ENCODE measurements around the gene HEPACAM. TPM values are rescaled to one million over a fixed set of nuclear protein-coding genes. Genes with fewer than 3 reads are reported as not detected.

Gene HEPACAM, protein sequence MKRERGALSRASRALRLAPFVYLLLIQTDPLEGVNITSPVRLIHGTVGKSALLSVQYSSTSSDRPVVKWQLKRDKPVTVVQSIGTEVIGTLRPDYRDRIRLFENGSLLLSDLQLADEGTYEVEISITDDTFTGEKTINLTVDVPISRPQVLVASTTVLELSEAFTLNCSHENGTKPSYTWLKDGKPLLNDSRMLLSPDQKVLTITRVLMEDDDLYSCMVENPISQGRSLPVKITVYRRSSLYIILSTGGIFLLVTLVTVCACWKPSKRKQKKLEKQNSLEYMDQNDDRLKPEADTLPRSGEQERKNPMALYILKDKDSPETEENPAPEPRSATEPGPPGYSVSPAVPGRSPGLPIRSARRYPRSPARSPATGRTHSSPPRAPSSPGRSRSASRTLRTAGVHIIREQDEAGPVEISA
- not detected in 2 replicates for total RNA-seq

DNA sequence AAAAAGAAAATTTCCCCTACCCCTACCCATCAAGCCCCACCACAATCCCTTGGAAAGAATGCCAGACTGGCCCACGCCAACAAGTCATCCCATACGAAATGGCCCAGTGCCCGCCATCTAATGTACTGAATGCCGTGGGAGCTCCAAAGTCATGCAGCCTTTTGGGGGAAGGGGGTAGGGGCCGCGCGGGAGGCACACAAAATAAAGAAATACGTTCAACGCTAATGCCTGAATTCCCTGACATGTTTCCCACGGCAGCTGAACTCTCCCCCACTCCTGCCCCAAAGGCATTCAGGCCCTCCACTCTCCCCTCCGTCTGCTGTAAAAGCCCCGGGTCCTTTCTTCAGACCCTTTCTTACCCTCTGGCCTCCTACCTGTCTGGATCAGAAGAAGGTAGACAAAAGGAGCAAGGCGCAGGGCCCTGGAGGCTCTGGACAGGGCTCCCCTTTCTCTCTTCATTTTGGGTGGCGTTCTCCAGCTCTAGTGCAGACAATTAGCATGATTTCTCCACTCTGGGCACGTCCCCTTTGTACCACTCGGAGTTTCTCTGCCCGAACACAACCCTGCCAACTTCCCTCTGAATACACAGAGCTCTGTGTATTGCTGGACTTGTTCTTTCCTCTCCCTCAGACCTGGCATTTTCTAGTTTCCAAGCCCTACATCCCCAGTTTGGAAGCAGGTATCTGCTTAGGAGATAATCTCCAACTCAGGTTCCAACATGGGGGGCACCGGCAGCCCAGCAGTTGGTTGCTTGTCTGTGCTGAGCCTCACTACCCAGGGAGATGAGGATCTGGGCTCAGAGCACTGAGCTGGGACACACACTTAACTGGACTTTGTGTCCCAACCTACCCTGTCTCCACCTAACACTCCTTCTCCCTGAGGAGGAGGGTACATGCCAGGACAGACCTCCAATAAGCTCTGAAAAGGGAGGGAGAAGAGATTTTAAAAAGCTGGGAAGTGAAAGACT lies at the start of gene HEPACAM:
HEPACAM (minus strand) TSS at position 500 of the 967 bp plus-strand sequence; CDS start at position 459, 41 bp downstream.

DNA sequence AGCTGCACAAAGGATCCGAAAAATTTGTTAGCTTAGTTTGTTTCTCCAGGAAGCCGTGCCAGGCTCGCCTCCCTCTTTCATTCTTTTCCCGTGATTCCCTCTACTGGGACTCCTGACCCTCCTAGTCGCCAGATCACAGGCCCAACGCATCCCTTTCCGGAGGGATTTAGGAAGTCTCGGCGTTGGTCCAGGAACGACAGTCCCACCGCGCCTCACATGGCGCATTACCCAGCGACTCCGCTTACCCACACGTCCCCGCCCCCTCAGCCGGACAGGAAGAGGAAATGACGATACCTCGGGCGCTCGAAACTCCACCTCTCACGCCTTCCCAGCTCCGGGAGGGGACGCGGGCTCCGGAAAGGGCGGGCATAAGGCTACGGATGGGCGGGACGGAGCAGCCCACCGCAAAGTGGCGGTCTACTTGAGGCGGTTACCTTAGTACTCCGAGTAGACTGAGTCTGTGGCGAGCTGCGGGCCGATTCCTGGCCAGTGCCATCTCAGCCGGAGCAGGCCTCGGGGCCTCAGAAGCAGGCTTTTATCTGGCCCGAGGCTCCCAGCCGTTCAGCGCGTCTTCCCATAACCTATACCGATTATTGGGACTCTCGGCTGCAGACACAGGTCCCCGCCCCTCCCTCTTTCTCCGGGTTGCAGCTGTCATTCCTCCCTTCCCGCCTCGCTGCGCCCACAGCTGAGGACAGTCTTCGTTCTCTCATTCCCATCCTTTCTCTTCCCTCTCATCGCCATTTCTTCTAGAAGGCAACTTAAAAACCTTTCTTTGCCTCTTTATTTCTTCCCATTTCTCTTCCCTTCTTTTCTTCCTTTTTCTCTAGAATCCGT lies 18.1 kb upstream of the HEPACAM start, which contains the start of gene CCDC15:
CCDC15 (plus strand) TSS at position 450 of the 837 bp plus-strand sequence. CDS start 531 bp downstream, outside the sequence.

DNA sequence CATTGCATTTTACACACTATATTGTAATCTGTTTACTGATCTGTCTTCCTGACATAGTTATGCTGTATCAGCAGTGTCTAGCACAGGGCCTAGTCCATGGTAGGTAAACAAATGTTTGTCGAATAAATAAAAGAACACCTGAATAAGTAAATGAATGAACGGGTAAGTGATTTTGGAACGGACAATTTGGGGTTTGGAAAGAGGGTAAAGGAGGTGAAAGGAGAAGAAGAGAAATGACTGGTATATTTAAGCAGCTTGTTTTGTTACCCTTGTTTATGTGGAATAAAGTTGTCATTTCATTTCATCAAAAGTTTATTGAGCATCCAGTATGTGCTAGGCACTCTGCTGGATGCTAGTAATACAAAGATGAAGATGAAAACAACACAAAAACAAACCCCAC lies 16.9 kb downstream of the HEPACAM start, which contains the start of gene HEPN1:
HEPN1 (plus strand) TSS at position 301 of the 400 bp plus-strand sequence.

DNA sequence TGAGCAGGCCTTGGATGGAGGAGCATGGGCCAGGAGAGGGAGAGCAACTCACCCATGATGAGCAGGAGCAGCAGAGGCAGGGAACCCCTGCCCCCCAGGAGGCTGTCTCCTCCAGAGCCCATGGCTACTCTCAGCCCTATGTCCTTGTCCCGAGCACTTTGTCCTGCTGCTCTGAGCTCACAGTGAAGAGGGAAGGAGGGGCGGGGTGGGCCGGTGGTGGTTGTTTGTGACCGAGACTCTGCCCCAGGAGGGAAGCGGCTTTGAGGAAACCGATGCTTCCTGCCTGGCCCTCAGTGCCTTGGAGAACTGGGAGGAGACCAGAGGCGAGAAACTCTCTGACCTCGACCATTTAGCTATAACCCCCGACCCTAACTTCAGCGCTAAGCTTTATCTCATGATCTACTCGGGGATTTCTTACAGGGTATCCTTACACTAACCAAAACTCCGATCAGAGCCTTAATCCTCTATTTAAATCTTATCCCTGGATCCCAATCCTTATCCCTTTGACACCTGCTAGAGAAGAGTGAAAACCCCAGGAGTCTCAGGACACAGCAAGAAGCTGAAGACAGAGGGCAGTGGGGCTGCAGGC lies 38.1 kb downstream of the HEPACAM start, which contains the start of gene ROBO4:
ROBO4 (minus strand) TSS at position 192 of the 589 bp plus-strand sequence; CDS start at position 122, 70 bp downstream.

Other genes starting within 250 kb of the HEPACAM start
- not detected in 2 replicates for gene NRGN, start 196.1 kb downstream of the HEPACAM start, total RNA-seq
- not detected in 2 replicates for gene VSIG2, start 183.8 kb downstream of the HEPACAM start, total RNA-seq
- gene ESAM, start 173.8 kb downstream of the HEPACAM start, total RNA-seq: 0.61 TPM in 1 of 2 replicates, not detected in the other
- 10.6 and 13.0 TPM in 2 replicates for gene MSANTD2, start 135.6 kb downstream of the HEPACAM start, total RNA-seq
- 20.3 and 31.0 TPM in 2 replicates for gene ROBO3, start 70.6 kb downstream of the HEPACAM start, total RNA-seq
- gene ROBO4, start 38.2 kb downstream of the HEPACAM start, total RNA-seq: 1.1 and 1.3 TPM in 2 replicates
- not detected in 2 replicates for gene HEPN1, start 16.8 kb downstream of the HEPACAM start, total RNA-seq
- 1.6 TPM in 2 replicates for gene CCDC15, start 18.2 kb upstream of the HEPACAM start, total RNA-seq
- gene SLC37A2, start 127.3 kb upstream of the HEPACAM start, total RNA-seq: 0.49 and 0.81 TPM in 2 replicates
- 16.9 and 18.3 TPM in 2 replicates for gene TMEM218, start 175.6 kb upstream of the HEPACAM start, total RNA-seq
- gene PKNOX2, start 228.7 kb upstream of the HEPACAM start, total RNA-seq: 0.16 TPM in 1 of 2 replicates, not detected in the other